Measurements from ENCODE around the gene SETD2. TPM values are rescaled to one million over a fixed set of nuclear protein-coding genes. Genes with fewer than 3 reads are reported as not detected.
A peak's percentile ranks its signal among the peaks of the same experiment; 100 is the strongest.

SETD2 gene
- total RNA-seq, 6 experiments from 2014 or later = 20.3 to 27.0 (median 21.9) TPM

DNA sequence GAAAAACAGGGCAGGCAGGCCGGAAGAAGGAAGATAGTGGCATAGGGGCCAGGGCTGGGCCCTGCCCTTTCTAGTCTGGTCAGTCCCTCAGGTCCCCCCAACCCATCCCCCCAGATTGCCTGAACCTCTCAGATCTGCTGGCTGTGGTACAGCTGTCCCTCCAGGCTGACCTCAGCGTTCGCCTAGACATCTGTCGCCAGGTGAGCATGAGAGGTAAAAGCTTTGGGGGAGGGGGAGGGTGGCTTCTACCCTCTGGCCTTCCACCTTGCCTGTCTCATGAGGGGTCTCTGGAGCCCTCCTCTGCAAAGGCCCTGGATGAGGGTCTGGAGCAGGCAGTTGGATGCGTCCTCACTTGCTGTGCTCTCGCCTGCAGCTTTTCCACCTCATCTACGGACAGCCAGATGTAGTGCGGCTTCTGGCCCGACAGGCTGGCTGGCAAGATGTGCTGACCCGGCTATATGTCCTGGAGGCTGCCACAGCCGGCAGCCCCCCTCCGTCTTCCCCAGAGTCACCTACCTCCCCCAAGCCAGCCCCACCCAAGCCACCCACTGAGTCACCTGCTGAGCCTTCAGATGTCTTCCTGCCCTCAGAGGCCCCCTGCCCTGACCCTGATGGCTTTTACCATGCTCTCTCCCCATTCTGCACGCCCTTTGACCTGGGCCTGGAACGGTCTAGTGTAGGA is 164.3 kb downstream of the SETD2 start:
- WGBS (ENCODE audit: insufficient coverage, low coverage, low lambda C conversion rate, missing lambda C conversion rate) = 48% methylated on average over 2 of the region's 14 CpGs
- no peak for ATAC-seq
- peak in 2 of 3 donors; percentile 15 to 46 for DNase-seq

DNA sequence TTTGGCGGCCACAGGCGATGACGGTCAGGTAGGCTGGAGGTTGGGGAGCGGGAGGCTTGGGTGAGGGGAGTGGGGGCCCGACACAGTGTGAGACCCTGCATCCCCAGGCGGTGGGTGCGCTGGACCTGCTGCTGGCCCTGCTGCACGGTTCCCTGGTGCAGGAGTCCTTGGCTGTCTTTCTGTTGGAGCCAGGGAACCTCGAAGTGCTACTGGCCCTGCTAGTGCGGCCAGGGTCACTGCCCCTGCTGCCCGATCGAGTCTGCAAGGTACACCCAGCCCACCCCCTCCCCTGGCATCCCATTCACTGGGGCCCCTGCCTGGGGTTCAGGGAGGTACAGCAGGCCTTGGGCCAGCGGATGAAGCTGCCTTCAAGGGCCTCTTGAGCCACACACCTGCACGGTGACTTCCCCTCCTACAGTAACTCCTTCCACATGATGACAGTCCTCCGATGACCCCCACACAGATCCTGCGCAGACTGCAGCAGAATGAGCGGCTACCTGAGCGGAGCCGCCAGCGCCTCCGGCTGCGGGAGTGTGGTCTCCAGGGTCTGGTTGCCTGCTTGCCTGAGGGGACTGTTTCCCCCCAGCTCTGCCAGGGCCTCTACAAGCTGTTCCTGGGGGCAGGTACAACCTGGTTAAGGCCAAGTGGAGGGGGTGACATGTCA is 164.9 kb downstream of the SETD2 start:
- no peak overlapping the region for H3K27ac ChIP-seq
- no CpG with 5 or more reads among the region's 22 CpGs for WGBS (ENCODE audit: insufficient coverage, low coverage, low lambda C conversion rate, missing lambda C conversion rate)
- TF ChIP-seq, protein P1, sequence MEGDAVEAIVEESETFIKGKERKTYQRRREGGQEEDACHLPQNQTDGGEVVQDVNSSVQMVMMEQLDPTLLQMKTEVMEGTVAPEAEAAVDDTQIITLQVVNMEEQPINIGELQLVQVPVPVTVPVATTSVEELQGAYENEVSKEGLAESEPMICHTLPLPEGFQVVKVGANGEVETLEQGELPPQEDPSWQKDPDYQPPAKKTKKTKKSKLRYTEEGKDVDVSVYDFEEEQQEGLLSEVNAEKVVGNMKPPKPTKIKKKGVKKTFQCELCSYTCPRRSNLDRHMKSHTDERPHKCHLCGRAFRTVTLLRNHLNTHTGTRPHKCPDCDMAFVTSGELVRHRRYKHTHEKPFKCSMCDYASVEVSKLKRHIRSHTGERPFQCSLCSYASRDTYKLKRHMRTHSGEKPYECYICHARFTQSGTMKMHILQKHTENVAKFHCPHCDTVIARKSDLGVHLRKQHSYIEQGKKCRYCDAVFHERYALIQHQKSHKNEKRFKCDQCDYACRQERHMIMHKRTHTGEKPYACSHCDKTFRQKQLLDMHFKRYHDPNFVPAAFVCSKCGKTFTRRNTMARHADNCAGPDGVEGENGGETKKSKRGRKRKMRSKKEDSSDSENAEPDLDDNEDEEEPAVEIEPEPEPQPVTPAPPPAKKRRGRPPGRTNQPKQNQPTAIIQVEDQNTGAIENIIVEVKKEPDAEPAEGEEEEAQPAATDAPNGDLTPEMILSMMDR (IDR thresholded peaks at IDR 0.05) = no peak
- no peak for TF ChIP-seq POLR2A (IDR thresholded peaks at IDR 0.05)
- intact Hi-C loops (cut with DNase I) = loop anchor here (10.0 kb wide), 1 partner anchor 74 kb away; no protein-coding TSS in a partner anchor
- H3K4me3 ChIP-seq = no peak overlapping the region
- no peaks in the 10 kb centered on the region for H3K9me3 ChIP-seq
- DNase-seq = peak in 1 of 3 donors; percentile 47
- H3K36me3 ChIP-seq = peaks cover 0 to 14% (median 2%) of the 10 kb centered on the region in 4 donors
- no peak for ATAC-seq
- H3K27me3 ChIP-seq = no peaks in the 10 kb centered on the region
- peaks cover 0 to 4% (median 0%) of the 10 kb centered on the region in 4 donors for H3K4me1 ChIP-seq

More for the DNA sequence above, 164.3 kb downstream of the SETD2 start:
- intact Hi-C loops (cut with DNase I) = loop anchor here (10.0 kb wide), 1 partner anchor 75 kb away; no protein-coding TSS in a partner anchor
- Histone ChIP-seq H3K27me3 (no peaks in the 10 kb centered on the region), H3K27ac (no peak overlapping the region), H3K4me1 (peaks cover 0 to 4% (median 0%) of the 10 kb centered on the region in 4 donors), H3K4me3 (no peak overlapping the region), H3K9me3 (no peaks in the 10 kb centered on the region), H3K36me3 (peaks cover 0 to 14% (median 2%) of the 10 kb centered on the region in 4 donors)
- TF ChIP-seq, protein P1 (IDR thresholded peaks at IDR 0.05) = no peak
- TF ChIP-seq POLR2A (IDR thresholded peaks at IDR 0.05) = no peak

DNA sequence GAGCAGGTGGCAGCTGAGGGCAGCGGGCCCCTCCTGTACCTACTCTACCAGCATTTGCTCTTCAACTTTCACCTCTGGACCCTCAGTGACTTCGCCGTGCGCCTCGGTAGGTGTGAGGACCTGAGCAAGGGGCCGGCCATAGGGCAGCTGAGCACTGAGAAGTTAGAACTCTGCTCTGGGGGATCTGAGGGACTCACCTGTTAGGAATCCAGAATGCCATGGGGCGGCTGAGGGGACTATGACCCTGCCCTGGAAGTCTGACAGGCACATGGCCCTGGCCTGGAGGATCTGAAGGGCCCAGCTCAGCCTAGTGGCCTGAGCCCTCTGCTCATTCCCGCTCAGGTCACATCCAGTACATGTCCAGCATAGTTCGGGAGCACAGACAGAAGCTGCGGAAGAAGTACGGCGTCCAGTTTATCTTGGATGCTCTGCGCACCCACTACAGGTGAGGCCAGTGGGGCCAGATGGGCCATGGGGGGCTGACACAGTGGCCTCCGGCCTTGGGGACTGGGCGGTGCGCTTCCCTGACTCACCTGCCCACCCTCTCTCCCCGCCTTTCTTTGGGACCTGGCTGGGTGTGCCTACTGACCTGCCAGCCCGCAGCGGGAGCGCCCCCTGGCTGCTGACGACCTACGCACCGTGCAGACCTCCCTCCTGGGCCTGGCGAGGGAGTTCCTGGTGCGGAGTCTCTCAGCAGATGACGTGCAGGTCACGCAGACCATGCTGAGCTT is 165.6 kb downstream of the SETD2 start:
- Histone ChIP-seq H3K9me3 (no peaks in the 10 kb centered on the region), H3K4me3 (no peak overlapping the region), H3K36me3 (peaks cover 0 to 14% (median 2%) of the 10 kb centered on the region in 4 donors), H3K4me1 (peaks cover 0 to 4% (median 0%) of the 10 kb centered on the region in 4 donors), H3K27me3 (no peaks in the 10 kb centered on the region), H3K27ac (no peak overlapping the region)
- no peak for TF ChIP-seq POLR2A (IDR thresholded peaks at IDR 0.05)
- TF ChIP-seq, protein P1 (IDR thresholded peaks at IDR 0.05) = peak; percentile 60 to 78 (median 74)
- ATAC-seq = peak; percentile 64 to 84 (median 79)
- DNase-seq = peak in 2 of 3 donors; percentile 73 to 74
- intact Hi-C loops (cut with DNase I) = loop anchor here (10.0 kb wide), 1 partner anchor 73 kb away; no protein-coding TSS in a partner anchor
- WGBS (ENCODE audit: insufficient coverage, low coverage, low lambda C conversion rate, missing lambda C conversion rate) = 100% methylated on average over 1 of the region's 27 CpGs

DNA sequence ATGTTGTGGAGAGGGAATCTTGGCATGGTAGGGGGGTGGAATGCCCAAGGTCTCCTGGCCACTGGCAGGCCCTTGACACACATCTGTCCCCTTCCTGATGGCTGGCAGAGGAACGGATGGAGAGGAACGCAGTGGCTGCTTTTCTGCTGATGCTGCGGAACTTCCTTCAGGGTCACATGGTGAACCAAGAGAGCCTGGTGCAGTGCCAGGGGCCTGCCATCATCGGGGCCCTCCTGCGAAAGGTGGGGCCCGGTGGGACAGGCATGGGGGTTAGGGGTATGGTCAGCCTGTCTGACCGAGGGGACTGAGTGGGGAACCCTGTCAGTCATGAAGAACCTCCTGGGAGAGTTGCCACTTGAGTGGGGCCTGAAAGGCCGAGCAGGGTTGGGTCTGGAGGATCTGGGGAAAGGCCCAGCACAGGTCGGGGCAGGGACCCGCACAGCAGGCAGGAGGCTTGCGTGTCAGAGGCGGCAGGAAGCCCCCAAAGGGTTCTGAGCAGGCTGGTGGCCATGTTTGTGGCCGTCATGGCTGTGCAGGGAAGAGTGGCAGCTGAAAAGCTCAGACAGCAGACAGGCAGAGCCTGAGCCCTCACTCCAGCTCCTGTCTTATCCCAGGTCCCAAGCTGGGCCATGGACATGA is 166.3 kb downstream of the SETD2 start:
- H3K27me3 ChIP-seq = no peaks in the 10 kb centered on the region
- H3K4me1 ChIP-seq = peaks cover 0 to 4% (median 0%) of the 10 kb centered on the region in 4 donors
- ATAC-seq (no peak), DNase-seq (peak in 2 of 3 donors; percentile 21 to 52)
- no peaks in the 10 kb centered on the region for H3K9me3 ChIP-seq
- H3K36me3 ChIP-seq = peaks cover 0 to 14% (median 2%) of the 10 kb centered on the region in 4 donors
- 67% methylated on average over 3 of the region's 13 CpGs for WGBS (ENCODE audit: insufficient coverage, low coverage, low lambda C conversion rate, missing lambda C conversion rate)
- TF ChIP-seq, protein P1 (IDR thresholded peaks at IDR 0.05) = no peak
- TF ChIP-seq POLR2A (IDR thresholded peaks at IDR 0.05) = no peak
- no peak overlapping the region for H3K4me3 ChIP-seq
- no peak overlapping the region for H3K27ac ChIP-seq
- intact Hi-C loops (cut with DNase I) = loop anchor here (10.0 kb wide), 1 partner anchor 73 kb away; no protein-coding TSS in a partner anchor

All from right lobe of liver (tissue), 6 donors.